ENCODE measurements around the gene RAI14. TPM values are rescaled to one million over a fixed set of nuclear protein-coding genes. Genes with fewer than 3 reads are reported as not detected.

The RAI14 gene
- total RNA-seq, 4 donors from 2014 or later: 1.1 to 3.6 (median 1.7) TPM

DNA sequence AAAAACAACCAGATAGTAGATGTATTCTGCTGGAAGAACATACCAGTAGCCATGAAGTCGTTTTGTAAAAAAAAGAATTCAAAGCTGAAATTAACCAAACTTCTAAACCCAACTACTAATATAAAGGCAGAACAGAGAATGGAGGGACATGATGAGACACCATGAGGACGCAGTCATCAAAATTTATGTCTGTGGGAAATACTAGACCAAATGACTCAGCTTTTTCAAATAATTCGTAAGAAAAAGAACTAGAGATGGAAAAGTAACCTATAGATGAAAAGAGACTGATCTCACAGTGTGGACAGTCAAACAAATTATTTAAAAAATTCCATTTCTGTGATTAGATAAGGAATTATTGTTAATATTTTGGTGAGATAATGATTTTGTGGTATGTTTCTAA is 193.1 kb downstream of the RAI14 start:
- no peaks in the 10 kb centered on the region for H3K9me3 ChIP-seq
- in situ Hi-C loops (cut with MboI; ENCODE audit: low sequenced_read_pairs in 4 of 4) (no loop called here), intact Hi-C loops (cut with DNase I; ENCODE audit: low total_unique reads) (no loop called here)
- TF ChIP-seq, protein P1, sequence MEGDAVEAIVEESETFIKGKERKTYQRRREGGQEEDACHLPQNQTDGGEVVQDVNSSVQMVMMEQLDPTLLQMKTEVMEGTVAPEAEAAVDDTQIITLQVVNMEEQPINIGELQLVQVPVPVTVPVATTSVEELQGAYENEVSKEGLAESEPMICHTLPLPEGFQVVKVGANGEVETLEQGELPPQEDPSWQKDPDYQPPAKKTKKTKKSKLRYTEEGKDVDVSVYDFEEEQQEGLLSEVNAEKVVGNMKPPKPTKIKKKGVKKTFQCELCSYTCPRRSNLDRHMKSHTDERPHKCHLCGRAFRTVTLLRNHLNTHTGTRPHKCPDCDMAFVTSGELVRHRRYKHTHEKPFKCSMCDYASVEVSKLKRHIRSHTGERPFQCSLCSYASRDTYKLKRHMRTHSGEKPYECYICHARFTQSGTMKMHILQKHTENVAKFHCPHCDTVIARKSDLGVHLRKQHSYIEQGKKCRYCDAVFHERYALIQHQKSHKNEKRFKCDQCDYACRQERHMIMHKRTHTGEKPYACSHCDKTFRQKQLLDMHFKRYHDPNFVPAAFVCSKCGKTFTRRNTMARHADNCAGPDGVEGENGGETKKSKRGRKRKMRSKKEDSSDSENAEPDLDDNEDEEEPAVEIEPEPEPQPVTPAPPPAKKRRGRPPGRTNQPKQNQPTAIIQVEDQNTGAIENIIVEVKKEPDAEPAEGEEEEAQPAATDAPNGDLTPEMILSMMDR (IDR thresholded peaks at IDR 0.05 in 4 of 5, conservative IDR thresholded peaks at IDR 0.05 in 1 of 5): no peak
- no peak for TF ChIP-seq POLR2A (IDR thresholded peaks at IDR 0.05)
- no peaks in the 10 kb centered on the region for H3K36me3 ChIP-seq
- no peak for ATAC-seq
- no peak overlapping the region for H3K27ac ChIP-seq
- DNase-seq: no peak
- no peaks in the 10 kb centered on the region for H3K4me1 ChIP-seq
- no peaks in the 10 kb centered on the region for H3K27me3 ChIP-seq
- H3K4me3 ChIP-seq: no peak overlapping the region

DNA sequence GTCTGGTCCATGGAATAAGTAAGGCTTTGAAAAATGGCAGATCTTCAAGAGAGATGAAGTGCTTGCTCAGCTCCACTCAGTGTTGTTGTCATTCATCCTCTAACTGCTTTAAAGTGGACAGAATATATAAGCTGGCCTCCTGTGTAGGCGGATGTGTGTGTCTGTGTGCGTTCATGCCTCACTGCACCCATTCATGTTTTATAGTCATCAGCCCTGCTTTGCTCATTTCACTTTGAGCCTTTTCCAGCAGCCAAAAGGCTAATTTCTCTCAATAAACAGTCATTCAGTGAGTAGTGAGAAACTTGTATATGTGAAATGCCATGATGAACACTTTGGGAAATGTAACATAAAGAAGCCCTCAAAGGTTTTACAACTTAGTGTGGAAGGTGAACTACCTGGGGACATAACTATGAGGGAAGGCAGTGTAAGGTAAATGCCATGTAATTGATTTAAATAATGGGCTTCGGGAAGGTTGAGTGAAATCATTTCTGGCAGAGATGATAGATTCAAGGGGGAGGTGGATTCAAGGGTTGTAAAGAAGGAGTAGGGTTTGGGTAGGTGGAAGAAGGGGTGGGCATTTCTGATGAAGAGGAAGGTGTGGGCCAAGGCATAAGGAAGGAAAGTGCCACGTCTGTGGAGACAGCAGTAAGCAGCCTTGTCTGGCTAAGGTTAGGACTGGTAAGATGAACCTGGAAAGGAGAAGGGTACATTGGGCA is 198.5 kb downstream of the RAI14 start:
- ATAC-seq (no peak), DNase-seq (no peak)
- in situ Hi-C loops (cut with MboI; ENCODE audit: low sequenced_read_pairs in 4 of 4): no loop called here
- H3K4me1 ChIP-seq: no peaks in the 10 kb centered on the region
- no peaks in the 10 kb centered on the region for H3K36me3 ChIP-seq
- no peak overlapping the region for H3K4me3 ChIP-seq
- no peak for TF ChIP-seq POLR2A (IDR thresholded peaks at IDR 0.05)
- TF ChIP-seq, protein P1 (IDR thresholded peaks at IDR 0.05 in 4 of 5, conservative IDR thresholded peaks at IDR 0.05 in 1 of 5): no peak
- H3K9me3 ChIP-seq: no peaks in the 10 kb centered on the region
- H3K27ac ChIP-seq: no peak overlapping the region
- no peaks in the 10 kb centered on the region for H3K27me3 ChIP-seq
- intact Hi-C loops (cut with DNase I; ENCODE audit: low total_unique reads): no loop called here

DNA sequence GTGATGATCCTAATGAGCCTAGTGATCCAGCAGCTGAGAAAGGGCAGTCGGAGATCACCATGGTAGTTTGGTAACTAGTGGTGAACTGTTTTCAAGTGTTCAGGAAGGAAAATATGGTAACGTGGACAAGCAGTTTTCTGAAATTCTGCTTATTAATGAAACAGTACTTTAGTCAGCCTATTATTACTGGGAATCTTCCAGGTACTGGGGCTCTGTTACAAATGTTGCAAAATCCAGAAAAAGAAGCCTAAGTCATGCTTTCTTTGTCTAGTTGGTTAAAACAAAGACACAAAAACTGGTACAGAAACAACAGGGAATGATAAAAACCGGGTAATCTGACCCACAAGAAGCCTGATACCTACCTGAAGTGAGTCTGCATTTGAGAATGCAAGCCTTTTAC is 201.0 kb downstream of the RAI14 start:
- no peaks in the 10 kb centered on the region for H3K27me3 ChIP-seq
- in situ Hi-C loops (cut with MboI; ENCODE audit: low sequenced_read_pairs in 4 of 4) (no loop called here), intact Hi-C loops (cut with DNase I; ENCODE audit: low total_unique reads) (no loop called here)
- H3K36me3 ChIP-seq: no peaks in the 10 kb centered on the region
- no peak for DNase-seq
- H3K4me3 ChIP-seq: no peak overlapping the region
- no peak for TF ChIP-seq POLR2A (IDR thresholded peaks at IDR 0.05)
- TF ChIP-seq, protein P1 (IDR thresholded peaks at IDR 0.05 in 4 of 5, conservative IDR thresholded peaks at IDR 0.05 in 1 of 5): no peak
- H3K9me3 ChIP-seq: no peaks in the 10 kb centered on the region
- no peaks in the 10 kb centered on the region for H3K4me1 ChIP-seq
- no peak for ATAC-seq
- H3K27ac ChIP-seq: no peak overlapping the region

DNA sequence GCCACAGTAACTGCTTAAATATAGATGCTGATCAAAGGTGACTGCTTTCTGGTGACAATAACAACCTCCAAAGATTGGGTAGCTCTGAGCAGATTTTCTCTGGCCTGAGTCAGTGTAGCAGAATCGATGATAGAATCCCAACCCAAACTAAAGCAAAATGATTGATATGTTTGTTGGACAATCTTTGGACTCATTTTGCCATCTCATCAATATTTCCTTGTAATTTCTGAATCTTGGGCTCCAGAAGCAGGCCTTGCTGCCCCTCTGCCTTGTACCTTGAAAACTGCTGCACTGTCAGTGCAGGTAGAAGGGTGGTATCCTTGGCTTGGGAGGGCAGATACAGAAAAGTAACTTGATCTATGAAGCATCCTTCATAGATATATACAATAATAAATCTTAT is 201.8 kb downstream of the RAI14 start:
- H3K9me3 ChIP-seq: no peaks in the 10 kb centered on the region
- in situ Hi-C loops (cut with MboI; ENCODE audit: low sequenced_read_pairs in 4 of 4) (no loop called here), intact Hi-C loops (cut with DNase I; ENCODE audit: low total_unique reads) (no loop called here)
- no peaks in the 10 kb centered on the region for H3K36me3 ChIP-seq
- TF ChIP-seq, protein P1 (IDR thresholded peaks at IDR 0.05 in 4 of 5, conservative IDR thresholded peaks at IDR 0.05 in 1 of 5): no peak
- TF ChIP-seq POLR2A (IDR thresholded peaks at IDR 0.05): no peak
- H3K27ac ChIP-seq: no peak overlapping the region
- H3K27me3 ChIP-seq: no peaks in the 10 kb centered on the region
- ATAC-seq (no peak), DNase-seq (no peak)
- no peak overlapping the region for H3K4me3 ChIP-seq
- H3K4me1 ChIP-seq: no peaks in the 10 kb centered on the region

DNA sequence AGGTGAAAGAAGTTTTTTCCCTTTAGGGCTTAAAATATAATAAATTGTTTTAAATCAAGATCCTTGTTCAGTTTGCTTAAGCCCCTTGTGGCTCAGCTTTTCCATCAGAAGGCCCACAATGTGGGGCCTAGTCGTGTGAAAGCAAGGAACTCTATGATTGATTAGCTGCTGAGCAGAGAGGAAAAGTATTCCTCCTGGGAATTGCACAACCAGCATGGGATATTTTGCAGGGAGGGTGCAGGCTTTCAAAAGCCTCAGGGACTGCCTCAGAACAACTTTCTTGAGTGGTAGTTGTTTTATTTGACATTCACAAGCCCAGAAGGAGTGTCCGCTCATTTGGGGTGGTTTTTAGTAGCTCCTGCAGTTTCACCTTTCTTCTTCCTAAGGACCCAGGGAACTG is 202.7 kb downstream of the RAI14 start:
- Histone ChIP-seq H3K4me1 (no peaks in the 10 kb centered on the region), H3K36me3 (no peaks in the 10 kb centered on the region), H3K4me3 (no peak overlapping the region), H3K27me3 (no peaks in the 10 kb centered on the region), H3K27ac (no peak overlapping the region), H3K9me3 (no peaks in the 10 kb centered on the region)
- in situ Hi-C loops (cut with MboI; ENCODE audit: low sequenced_read_pairs in 4 of 4) (no loop called here), intact Hi-C loops (cut with DNase I; ENCODE audit: low total_unique reads) (no loop called here)
- ATAC-seq (no peak), DNase-seq (no peak)
- TF ChIP-seq POLR2A (IDR thresholded peaks at IDR 0.05): no peak
- TF ChIP-seq, protein P1 (IDR thresholded peaks at IDR 0.05 in 4 of 5, conservative IDR thresholded peaks at IDR 0.05 in 1 of 5): no peak
